GM12801 (cell line): Measurements from ENCODE around the gene WFDC5.

Source experiments
- CTCF ChIP-seq: IDR thresholded peaks from one replicate; pipeline ENCODE4 v1.5.1; 2011; ENCODE audit warnings: control low read depth; ENCODE audit not compliant: insufficient read length; ENCODE audit errors: extremely low read depth

Gene WFDC5

GRCh38 chr20:45064812-45065211 lies 50.2 kb downstream of the WFDC5 start:
- no peak for TF ChIP-seq CTCF

GRCh38 chr20:45061244-45061643 lies 53.7 kb downstream of the WFDC5 start:
- no peak for TF ChIP-seq CTCF

GRCh38 chr20:45060294-45060693 lies 54.7 kb downstream of the WFDC5 start:
- TF ChIP-seq CTCF: no peak
